ENCODE measurements around the gene MOK. TPM values are rescaled to one million over a fixed set of nuclear protein-coding genes. Genes with fewer than 3 reads are reported as not detected.
"Not testable (repeated sequence)": the region's sequence is repeated elsewhere in the genome, so short reads cannot be mapped to it uniquely, and the experiment has no call there.

Gene MOK
- total RNA-seq, 2 experiments from 2014 or later, result 6.2 to 6.6 TPM

- POLR2A ChIA-PET, result no interaction called here
- DNase-seq (no peak), ATAC-seq (no peak)
- Mint-ChIP-seq H3K4me3 (no peak overlapping the region), H3K27me3 (peaks cover 2% of the 10 kb centered on the region), H3K9me3 (no peaks in the 10 kb centered on the region), H3K36me3 (ENCODE audit: low read depth) (no peaks in the 10 kb centered on the region), H3K27ac (no peak overlapping the region), H3K4me1 (ENCODE audit: low read depth) (no peaks in the 10 kb centered on the region)
- CTCF ChIA-PET, result no interaction called here
- TF ChIP-seq CTCF (IDR thresholded peaks at IDR 0.05), result no peak
- intact Hi-C loops (cut with micrococcal nuclease), result no loop called here
These were observed 55.0 kb downstream of the MOK start for GRCh38 chr14:102249981-102250380.

DNA sequence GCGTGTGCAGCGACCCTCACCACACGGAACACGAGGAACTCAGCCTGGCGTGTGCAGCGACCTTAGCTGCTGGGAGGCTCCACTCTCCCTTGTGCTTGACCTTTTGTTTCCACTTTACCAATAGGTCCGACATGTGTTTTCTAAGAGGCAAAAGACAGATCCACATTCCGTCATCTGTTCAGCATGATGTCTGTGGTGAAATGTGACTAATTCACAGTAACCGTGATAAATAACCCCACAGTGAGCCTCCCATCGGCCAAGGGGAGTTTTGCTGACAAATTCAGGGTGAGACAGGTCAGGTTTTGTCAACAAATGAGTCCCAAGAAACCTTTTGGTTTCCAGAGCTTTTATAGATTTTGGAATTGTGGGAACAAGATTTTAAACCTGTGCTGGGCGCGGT lies 55.9 kb downstream of the MOK start:
- ChIA-PET CTCF (no interaction called here), POLR2A (no interaction called here)
- Mint-ChIP-seq H3K27ac (no peak overlapping the region), H3K4me3 (no peak overlapping the region), H3K4me1 (ENCODE audit: low read depth) (no peaks in the 10 kb centered on the region), H3K27me3 (peaks cover 2% of the 10 kb centered on the region), H3K9me3 (no peaks in the 10 kb centered on the region), H3K36me3 (ENCODE audit: low read depth) (no peaks in the 10 kb centered on the region)
- intact Hi-C loops (cut with micrococcal nuclease), result no loop called here
- DNase-seq (no peak), ATAC-seq (no peak)
- no peak for TF ChIP-seq CTCF (IDR thresholded peaks at IDR 0.05)

DNA sequence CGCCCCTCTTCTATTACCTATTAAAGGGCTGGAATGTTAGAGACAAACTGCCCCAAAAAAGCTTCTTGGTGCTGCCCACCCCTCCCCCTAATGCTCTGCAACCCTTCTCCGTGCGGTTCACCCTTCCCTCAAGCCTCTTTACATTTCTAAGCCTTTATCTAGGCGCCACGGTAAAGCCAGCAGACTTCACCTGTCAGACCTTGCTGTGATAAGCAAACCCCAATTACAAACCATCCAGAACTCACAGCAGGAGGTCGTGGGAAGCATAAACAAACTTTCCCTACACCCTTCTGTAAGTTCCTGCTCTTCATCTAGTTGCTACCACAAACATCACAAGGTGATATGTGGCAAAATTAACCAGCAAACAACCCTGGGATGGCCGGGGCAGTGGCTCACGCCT lies 56.8 kb downstream of the MOK start:
- ChIA-PET CTCF (no interaction called here), POLR2A (no interaction called here)
- H3K4me3 Mint-ChIP-seq, result no peak overlapping the region
- H3K27me3 Mint-ChIP-seq, result peaks cover 2% of the 10 kb centered on the region
- no peaks in the 10 kb centered on the region for H3K9me3 Mint-ChIP-seq
- H3K4me1 Mint-ChIP-seq (ENCODE audit: low read depth), result no peaks in the 10 kb centered on the region
- DNase-seq, result no peak
- intact Hi-C loops (cut with micrococcal nuclease), result no loop called here
- TF ChIP-seq CTCF (IDR thresholded peaks at IDR 0.05), result no peak
- H3K36me3 Mint-ChIP-seq (ENCODE audit: low read depth), result no peaks in the 10 kb centered on the region
- ATAC-seq, result no peak
- no peak overlapping the region for H3K27ac Mint-ChIP-seq

DNA sequence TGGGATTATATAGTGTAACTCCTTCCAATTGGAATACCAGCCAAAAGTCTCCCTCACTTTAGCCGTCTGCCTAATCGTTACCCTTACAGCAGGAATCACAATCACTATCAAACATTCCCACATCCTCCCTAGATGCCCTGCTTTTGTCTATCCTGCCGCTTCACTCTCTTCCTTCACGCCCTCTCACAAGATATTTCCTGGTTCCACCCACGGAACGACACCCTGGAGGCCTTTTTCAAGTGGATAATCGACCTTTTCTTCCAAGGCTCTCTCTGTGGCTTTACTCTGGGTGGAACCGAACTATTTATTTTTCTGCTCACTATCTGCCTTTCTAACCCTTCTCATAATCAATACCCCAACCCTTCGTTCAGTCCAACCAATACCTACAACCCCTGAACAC lies 58.9 kb downstream of the MOK start:
- POLR2A ChIA-PET, result no interaction called here
- Mint-ChIP-seq H3K36me3 (ENCODE audit: low read depth) (no peaks in the 10 kb centered on the region), H3K4me1 (ENCODE audit: low read depth) (no peaks in the 10 kb centered on the region), H3K27ac (no peak overlapping the region), H3K9me3 (no peaks in the 10 kb centered on the region), H3K4me3 (no peak overlapping the region), H3K27me3 (no peaks in the 10 kb centered on the region)
- ATAC-seq (no peak), DNase-seq (no peak)
- no peak for TF ChIP-seq CTCF (IDR thresholded peaks at IDR 0.05)
- intact Hi-C loops (cut with micrococcal nuclease), result no loop called here
- CTCF ChIA-PET, result no interaction called here

GRCh38 chr14:102243795-102244194 lies 61.2 kb downstream of the MOK start:
- DNase-seq; intact Hi-C loops (cut with micrococcal nuclease); H3K27ac Mint-ChIP-seq; H3K36me3 Mint-ChIP-seq (ENCODE audit: low read depth); CTCF ChIA-PET; H3K4me3 Mint-ChIP-seq; POLR2A ChIA-PET; H3K9me3 Mint-ChIP-seq; ATAC-seq; H3K4me1 Mint-ChIP-seq (ENCODE audit: low read depth); H3K27me3 Mint-ChIP-seq: not testable (repeated sequence)

GRCh38 chr14:102241147-102241546 lies 63.8 kb downstream of the MOK start:
- POLR2A ChIA-PET, result no interaction called here
- intact Hi-C loops (cut with micrococcal nuclease), result no loop called here
- ATAC-seq (no peak), DNase-seq (no peak)
- H3K4me1 Mint-ChIP-seq (ENCODE audit: low read depth), result no peaks in the 10 kb centered on the region
- no peak overlapping the region for H3K27ac Mint-ChIP-seq
- H3K4me3 Mint-ChIP-seq, result no peak overlapping the region
- H3K9me3 Mint-ChIP-seq, result no peaks in the 10 kb centered on the region
- no peaks in the 10 kb centered on the region for H3K36me3 Mint-ChIP-seq (ENCODE audit: low read depth)
- no peaks in the 10 kb centered on the region for H3K27me3 Mint-ChIP-seq
- CTCF ChIA-PET, result no interaction called here
- no peak for TF ChIP-seq CTCF (IDR thresholded peaks at IDR 0.05)

DNA sequence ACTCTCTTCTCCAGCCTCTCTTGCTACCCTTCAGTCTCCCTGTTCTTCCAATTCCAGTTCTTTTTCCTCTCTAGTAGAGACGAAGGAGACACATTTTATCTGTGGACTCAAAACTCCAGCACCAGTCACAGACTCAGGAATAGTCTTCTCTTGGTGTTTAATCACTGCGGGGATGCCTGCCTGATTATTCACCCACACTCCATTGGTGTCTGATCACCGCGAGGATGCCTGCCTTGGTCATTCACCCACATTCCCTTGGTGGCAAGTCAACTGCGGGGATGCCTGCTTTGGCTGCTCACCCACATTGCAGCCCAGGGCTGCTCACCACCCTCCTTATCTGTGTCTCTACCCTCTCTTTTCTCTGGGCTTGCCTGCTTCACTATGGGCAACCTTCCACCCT lies 64.5 kb downstream of the MOK start:
- DNase-seq; H3K4me1 Mint-ChIP-seq (ENCODE audit: low read depth); CTCF ChIA-PET; POLR2A ChIA-PET; ATAC-seq; intact Hi-C loops (cut with micrococcal nuclease); H3K9me3 Mint-ChIP-seq; H3K36me3 Mint-ChIP-seq (ENCODE audit: low read depth); H3K27me3 Mint-ChIP-seq; H3K27ac Mint-ChIP-seq; H3K4me3 Mint-ChIP-seq: not testable (repeated sequence)
